Measurements from ENCODE around the gene NTSR1.

The NTSR1 gene

GRCh38 chr20:62748311-62748710 is 39.7 kb downstream of the NTSR1 start:
- Histone ChIP-seq H3K9me3 (ENCODE audit: control insufficient read depth, insufficient read depth, low read length) (no peaks in the 10 kb centered on the region), H4K20me1 (ENCODE audit: control insufficient read depth, insufficient read depth, low read depth, low read length) (no peaks in the 10 kb centered on the region), H3K4me2 (ENCODE audit: low read length) (no peak overlapping the region), H3K4me1 (ENCODE audit: control insufficient read depth, low read length) (no peaks in the 10 kb centered on the region), H3K4me3 (ENCODE audit: low read length) (no peak overlapping the region), H3K9me2 (replicated peaks; ENCODE audit: control insufficient read depth, low read length) (no peaks in the 10 kb centered on the region), H3F3A (ENCODE audit: control insufficient read depth, insufficient read depth) (no peaks in the 10 kb centered on the region), H3K79me2 (ENCODE audit: control insufficient read depth, low read length) (no peaks in the 10 kb centered on the region), H3K27ac (ENCODE audit: low read depth, low read length) (no peak overlapping the region), H3K27me3 (ENCODE audit: control insufficient read depth, low read length) (no peaks in the 10 kb centered on the region), H3K36me3 (ENCODE audit: control insufficient read depth, low read length) (no peaks in the 10 kb centered on the region)
- TF ChIP-seq CTCF (IDR thresholded peaks at IDR 0.05; ENCODE audit: low read depth, low read length, poor library complexity, severe bottlenecking) (no peak), EZH2phosphoT487 (IDR thresholded peaks at IDR 0.05; ENCODE audit: borderline replicate concordance, low read length) (no peak)

- Histone ChIP-seq H3K36me3 (ENCODE audit: control insufficient read depth, low read length) (no peaks in the 10 kb centered on the region), H3K9me2 (replicated peaks; ENCODE audit: control insufficient read depth, low read length) (no peaks in the 10 kb centered on the region), H3K4me3 (ENCODE audit: low read length) (no peak overlapping the region), H3K4me1 (ENCODE audit: control insufficient read depth, low read length) (no peaks in the 10 kb centered on the region), H3K4me2 (ENCODE audit: low read length) (no peak overlapping the region), H3K27me3 (ENCODE audit: control insufficient read depth, low read length) (no peaks in the 10 kb centered on the region), H3K27ac (ENCODE audit: low read depth, low read length) (no peak overlapping the region), H3K79me2 (ENCODE audit: control insufficient read depth, low read length) (no peaks in the 10 kb centered on the region), H3F3A (ENCODE audit: control insufficient read depth, insufficient read depth) (no peaks in the 10 kb centered on the region), H3K9me3 (ENCODE audit: control insufficient read depth, insufficient read depth, low read length) (no peaks in the 10 kb centered on the region), H4K20me1 (ENCODE audit: control insufficient read depth, insufficient read depth, low read depth, low read length) (no peaks in the 10 kb centered on the region)
- TF ChIP-seq CTCF (IDR thresholded peaks at IDR 0.05; ENCODE audit: low read depth, low read length, poor library complexity, severe bottlenecking) (no peak), EZH2phosphoT487 (IDR thresholded peaks at IDR 0.05; ENCODE audit: borderline replicate concordance, low read length) (no peak)
These were observed 41.3 kb downstream of the NTSR1 start for GRCh38 chr20:62749851-62750445.

- no peaks in the 10 kb centered on the region for H3K9me2 ChIP-seq (replicated peaks; ENCODE audit: control insufficient read depth, low read length)
- H3K36me3 ChIP-seq (ENCODE audit: control insufficient read depth, low read length) = no peaks in the 10 kb centered on the region
- H3K4me3 ChIP-seq (ENCODE audit: low read length) = no peak overlapping the region
- no peaks in the 10 kb centered on the region for H3F3A ChIP-seq (ENCODE audit: control insufficient read depth, insufficient read depth)
- H4K20me1 ChIP-seq (ENCODE audit: control insufficient read depth, insufficient read depth, low read depth, low read length) = no peaks in the 10 kb centered on the region
- no peak overlapping the region for H3K27ac ChIP-seq (ENCODE audit: low read depth, low read length)
- H3K4me2 ChIP-seq (ENCODE audit: low read length) = no peak overlapping the region
- no peak for TF ChIP-seq CTCF (IDR thresholded peaks at IDR 0.05; ENCODE audit: low read depth, low read length, poor library complexity, severe bottlenecking)
- TF ChIP-seq EZH2phosphoT487 (IDR thresholded peaks at IDR 0.05; ENCODE audit: borderline replicate concordance, low read length) = no peak
- H3K9me3 ChIP-seq (ENCODE audit: control insufficient read depth, insufficient read depth, low read length) = no peaks in the 10 kb centered on the region
- H3K27me3 ChIP-seq (ENCODE audit: control insufficient read depth, low read length) = peaks cover 5% of the 10 kb centered on the region
- no peaks in the 10 kb centered on the region for H3K79me2 ChIP-seq (ENCODE audit: control insufficient read depth, low read length)
- no peaks in the 10 kb centered on the region for H3K4me1 ChIP-seq (ENCODE audit: control insufficient read depth, low read length)
These were observed 43.0 kb downstream of the NTSR1 start for GRCh38 chr20:62751551-62752150.

Measured in DOHH2 (cell line).